Transverse colon (tissue), 4 donors: ENCODE results near the gene WDR75. TPM values are rescaled to one million over a fixed set of nuclear protein-coding genes. Genes with fewer than 3 reads are reported as not detected.

Source experiments
- DNase-seq: peaks from one replicate; pipeline ENCODE4 v3.0.0-alpha.2; 2019
- H3K27ac ChIP-seq, 4 donors: fragments of 200-600 bp; sonication (generic); 2 replicates each; pipeline ENCODE4 v1.5.1; 2016 to 2018; ENCODE audit warnings: inconsistent platforms in 4 of 4
- H3K27me3 ChIP-seq: fragments of 200-600 bp; sonication (generic); 2 replicates; pipeline ENCODE4 v1.5.1; 2017; ENCODE audit warnings: inconsistent platforms
- H3K36me3 ChIP-seq, 4 donors: fragments of 200-600 bp; sonication (generic); 2 replicates each; pipeline ENCODE4 v1.5.1; 2017 to 2019; ENCODE audit warnings: inconsistent platforms in 4 of 4
- H3K4me1 ChIP-seq, 4 donors: fragments of 200-600 bp; sonication (generic); 2 replicates each; pipeline ENCODE4 v1.5.1; 2017 to 2020; ENCODE audit warnings: inconsistent platforms in 4 of 4
- H3K4me3 ChIP-seq, 4 donors: fragments of 200-600 bp; sonication (generic); 1 replicate in 1 of 4; 2 replicates in 3 of 4; pipeline versions ENCODE4 v1.5.1 to v1.6.1; 2017 to 2019; ENCODE audit warnings: inconsistent platforms in 4 of 4
- H3K9me3 ChIP-seq, 2 donors: fragments of 200-600 bp; sonication (generic); 2 replicates each; pipeline ENCODE4 v1.5.1; 2017 to 2019; ENCODE audit warnings: inconsistent platforms in 2 of 2
- EP300 ChIP-seq: sonication (generic); formaldehyde crosslinking; IDR thresholded peaks from one replicate; pipeline ENCODE4 v1.6.1; 2017; ENCODE audit warnings: antibody characterized with exemption, low read depth
- POLR2A ChIP-seq: fragments of 450-650 bp; IDR thresholded peaks from one replicate; pipeline ENCODE4 v1.6.1; 2016; ENCODE audit warnings: antibody characterized with exemption, mild to moderate bottlenecking, moderate library complexity
- POLR2AphosphoS5 ChIP-seq, 3 donors: sonication (generic); formaldehyde crosslinking; IDR thresholded peaks; one replicate each; pipeline ENCODE4 v1.6.1; 2016; ENCODE audit warnings: antibody characterized with exemption in 3 of 3
- WGBS, 2 donors: methylation state at CpG; one replicate each; pipeline ENCODE4 v1.1.5; 2018; ENCODE audit warnings: low coverage in 1 of 2; 5-methylcytosine and 5-hydroxymethylcytosine counted together
- in situ Hi-C, 4 donors: fragments of 200-750 bp; cut with MboI; loops; one replicate each; pipeline versions ENCODE4 v1.15.0 to v1.15.1; 2017; ENCODE audit warnings: low sequenced_read_pairs in 3 of 4, low pct_ligation_motif_present in 1 of 4, low pct_unique_long_range_greater_than_20kb in 1 of 4
- intact Hi-C: fragments of 100-400 bp; cut with DNase I; formaldehyde crosslinking; loops from one replicate; pipeline ENCODE4 v1.15.1; 2023; ENCODE audit warnings: low total_unique reads
- total RNA-seq, 4 donors: library from RNA; depleted of rRNA; stranded (reverse); fragments of >200 nt; gene quantifications; one replicate each; pipeline ENCODE4 v1.1.0, GENCODE V29; 2016
- TF ChIP-seq, protein P1 (sequence below), 5 experiments: fragments of 200-600 bp in 3 of 5; fragments of 450-650 bp in 2 of 5; sonication (generic) in 3 of 5; IDR thresholded peaks; 1 replicate in 2 of 5; 2 replicates in 3 of 5; pipeline ENCODE4 v1.5.1; 2016 to 2017; ENCODE audit warnings: antibody characterized with exemption in 5 of 5, inconsistent platforms in 3 of 5, mild to moderate bottlenecking in 2 of 5, moderate library complexity in 1 of 5

WDR75 gene
- total RNA-seq, 4 donors from 2014 or later = 11.1 to 38.1 (median 25.2) TPM

DNA sequence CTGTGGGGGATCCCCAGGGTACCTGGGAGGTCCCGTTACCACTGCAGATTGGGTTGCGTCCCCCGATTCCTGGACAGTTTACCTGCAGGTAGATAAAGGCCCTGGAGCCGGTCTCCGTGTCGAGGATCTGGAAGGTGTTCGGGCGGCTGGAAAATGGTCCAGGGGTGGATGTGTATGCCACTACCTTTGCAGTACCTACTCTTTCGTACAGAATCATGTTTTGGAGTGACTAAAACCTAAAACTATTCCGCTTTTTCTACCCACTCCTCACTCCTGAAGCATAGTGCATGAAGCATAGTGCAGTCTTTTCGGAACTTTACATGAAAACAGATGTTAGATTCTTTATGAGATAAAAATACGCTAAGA, 418 bp downstream of the WDR75 start:
- intact Hi-C loops = no loop called here
- WGBS, 2 donors = 0 to 1% methylated on average over 2 to 12 of the region's 12 CpGs
- Histone ChIP-seq H3K9me3 (no peaks in the 10 kb centered on the region), H3K36me3 (no peaks in the 10 kb centered on the region), H3K4me3 (peak overlapping the region; percentile 61 to 89 (median 74)), H3K4me1 (peaks cover 9 to 33% (median 23%) of the 10 kb centered on the region in 4 donors), H3K27ac (peak overlapping the region; percentile 90 to 98 (median 94)), H3K27me3 (no peaks in the 10 kb centered on the region)
- DNase-seq = no peak
- TF ChIP-seq EP300 (no peak), POLR2A (no peak)
- in situ Hi-C loops = no loop called here

DNA sequence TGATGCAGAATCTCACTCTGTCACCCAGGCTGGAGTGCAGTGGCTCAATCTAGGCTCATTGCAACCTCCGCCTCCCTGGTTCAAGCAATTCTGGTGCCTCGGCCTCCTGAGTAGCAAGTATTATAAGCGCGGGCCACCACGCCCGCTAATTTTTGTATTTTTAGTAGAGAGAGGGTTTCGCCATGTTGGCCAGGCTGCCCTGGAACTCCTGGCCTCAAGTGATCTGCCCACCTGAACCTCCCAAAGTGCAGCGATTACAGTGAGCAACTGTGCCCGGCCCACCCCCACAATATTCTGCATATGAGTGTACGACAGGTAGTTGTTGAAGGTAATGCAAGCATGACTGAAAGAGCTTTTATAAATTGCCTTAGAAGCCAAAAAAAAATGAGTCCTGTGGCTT, 1.2 kb downstream of the WDR75 start:
- H3K27me3 ChIP-seq = no peaks in the 10 kb centered on the region
- no peaks in the 10 kb centered on the region for H3K9me3 ChIP-seq
- H3K27ac ChIP-seq = no peak overlapping the region
- 87 to 100% methylated on average over 4 to 10 of the region's 10 CpGs for WGBS, 2 donors
- in situ Hi-C loops (no loop called here), intact Hi-C loops (no loop called here)
- no peak overlapping the region for H3K4me3 ChIP-seq
- TF ChIP-seq EP300 (no peak), POLR2A (no peak), POLR2AphosphoS5 (IDR thresholded peaks at IDR 0.05) (no peak)
- TF ChIP-seq, protein P1, sequence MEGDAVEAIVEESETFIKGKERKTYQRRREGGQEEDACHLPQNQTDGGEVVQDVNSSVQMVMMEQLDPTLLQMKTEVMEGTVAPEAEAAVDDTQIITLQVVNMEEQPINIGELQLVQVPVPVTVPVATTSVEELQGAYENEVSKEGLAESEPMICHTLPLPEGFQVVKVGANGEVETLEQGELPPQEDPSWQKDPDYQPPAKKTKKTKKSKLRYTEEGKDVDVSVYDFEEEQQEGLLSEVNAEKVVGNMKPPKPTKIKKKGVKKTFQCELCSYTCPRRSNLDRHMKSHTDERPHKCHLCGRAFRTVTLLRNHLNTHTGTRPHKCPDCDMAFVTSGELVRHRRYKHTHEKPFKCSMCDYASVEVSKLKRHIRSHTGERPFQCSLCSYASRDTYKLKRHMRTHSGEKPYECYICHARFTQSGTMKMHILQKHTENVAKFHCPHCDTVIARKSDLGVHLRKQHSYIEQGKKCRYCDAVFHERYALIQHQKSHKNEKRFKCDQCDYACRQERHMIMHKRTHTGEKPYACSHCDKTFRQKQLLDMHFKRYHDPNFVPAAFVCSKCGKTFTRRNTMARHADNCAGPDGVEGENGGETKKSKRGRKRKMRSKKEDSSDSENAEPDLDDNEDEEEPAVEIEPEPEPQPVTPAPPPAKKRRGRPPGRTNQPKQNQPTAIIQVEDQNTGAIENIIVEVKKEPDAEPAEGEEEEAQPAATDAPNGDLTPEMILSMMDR (IDR thresholded peaks at IDR 0.05) = no peak
- no peak for DNase-seq
- H3K36me3 ChIP-seq = no peaks in the 10 kb centered on the region
- H3K4me1 ChIP-seq = peaks cover 9 to 33% (median 23%) of the 10 kb centered on the region in 4 donors

DNA sequence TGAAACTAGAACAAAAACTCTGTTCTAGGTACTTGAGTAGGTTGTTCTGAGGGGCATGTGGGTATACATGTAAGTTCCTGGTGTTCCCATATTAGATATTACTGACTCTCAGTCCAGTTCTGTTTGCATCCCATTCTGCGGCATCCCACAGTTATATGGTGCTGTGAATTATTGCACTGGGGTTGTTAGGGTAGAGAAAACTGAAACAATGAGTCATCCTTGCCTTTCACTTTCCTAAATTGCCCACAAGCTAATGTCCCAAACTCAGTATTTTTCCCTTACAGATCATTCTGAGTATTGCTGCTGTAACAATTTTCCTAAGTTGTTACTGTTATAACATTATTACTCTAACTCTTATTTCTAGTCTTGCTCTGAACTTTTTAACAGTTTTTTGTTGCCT, 3.0 kb downstream of the WDR75 start:
- Histone ChIP-seq H3K4me3 (no peak overlapping the region), H3K27ac (no peak overlapping the region), H3K27me3 (no peaks in the 10 kb centered on the region), H3K9me3 (no peaks in the 10 kb centered on the region), H3K4me1 (peaks cover 9 to 33% (median 23%) of the 10 kb centered on the region in 4 donors), H3K36me3 (peaks cover 0 to 13% (median 0%) of the 10 kb centered on the region in 4 donors)
- in situ Hi-C loops = no loop called here
- 0 to 47% methylated on average over 1 of the region's 1 CpG for WGBS, 2 donors
- no peak for DNase-seq
- no peak for TF ChIP-seq EP300
- TF ChIP-seq POLR2A = no peak
- TF ChIP-seq POLR2AphosphoS5 (IDR thresholded peaks at IDR 0.05) = no peak
- TF ChIP-seq, protein P1 (IDR thresholded peaks at IDR 0.05) = no peak
- intact Hi-C loops = no loop called here

DNA sequence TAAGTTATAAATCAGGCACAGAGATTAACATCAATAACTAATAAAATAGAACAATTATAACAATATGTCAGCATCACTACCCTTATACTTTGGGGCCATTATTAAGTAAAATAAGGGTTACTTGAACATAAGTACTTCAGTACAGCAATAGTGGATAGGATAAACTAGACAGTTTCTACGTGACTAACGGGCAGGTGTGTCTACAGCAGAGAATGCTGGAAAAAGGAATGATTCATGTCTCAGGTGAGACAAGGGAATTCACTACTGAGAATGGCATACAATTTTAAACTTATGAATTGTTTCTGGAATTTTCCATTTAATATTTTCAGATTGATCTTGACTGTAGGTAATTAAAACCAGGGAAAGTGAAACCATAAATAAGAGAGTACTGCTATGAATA, 5.5 kb downstream of the WDR75 start:
- intact Hi-C loops = no loop called here
- in situ Hi-C loops = no loop called here
- no peak for DNase-seq
- Histone ChIP-seq H3K9me3 (no peaks in the 10 kb centered on the region), H3K4me3 (no peak overlapping the region), H3K4me1 (peaks cover 9 to 27% (median 18%) of the 10 kb centered on the region in 4 donors), H3K27ac (no peak overlapping the region), H3K36me3 (peaks cover 0 to 32% (median 8%) of the 10 kb centered on the region in 4 donors), H3K27me3 (no peaks in the 10 kb centered on the region)
- WGBS, 2 donors = 91 to 94% methylated on average over 2 of the region's 2 CpGs
- no peak for TF ChIP-seq EP300
- TF ChIP-seq, protein P1 (IDR thresholded peaks at IDR 0.05) = no peak
- no peak for TF ChIP-seq POLR2A
- TF ChIP-seq POLR2AphosphoS5 (IDR thresholded peaks at IDR 0.05) = no peak

DNA sequence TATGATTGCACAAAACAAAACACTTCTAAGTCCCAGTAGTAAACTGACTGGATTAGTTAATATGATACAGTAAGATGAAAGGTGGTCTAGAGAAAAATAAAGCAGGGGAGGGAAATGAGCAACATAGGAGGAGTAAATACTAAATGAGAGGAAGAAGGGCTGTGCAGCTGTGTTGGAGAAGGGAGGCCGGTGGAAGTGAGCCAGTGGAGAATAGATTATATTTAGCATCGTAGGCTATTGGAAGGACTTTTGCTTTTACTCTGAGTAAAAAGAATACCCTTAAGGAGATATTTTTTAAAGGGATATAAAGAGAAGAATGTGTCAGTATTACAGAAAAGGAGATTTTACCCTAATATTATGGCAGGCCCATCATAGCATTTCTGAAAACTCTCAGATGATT, 12.7 kb downstream of the WDR75 start:
- in situ Hi-C loops = loop anchor here in 1 of 4 donors (25.0 kb wide), 1 partner anchor 183 kb away; no protein-coding TSS in a partner anchor
- Histone ChIP-seq H3K4me1 (no peaks in the 10 kb centered on the region), H3K27me3 (no peaks in the 10 kb centered on the region), H3K27ac (peak overlapping the region in 1 of 4 donors; percentile 5), H3K4me3 (no peak overlapping the region), H3K36me3 (peaks cover 0 to 66% (median 30%) of the 10 kb centered on the region in 4 donors), H3K9me3 (no peaks in the 10 kb centered on the region)
- TF ChIP-seq POLR2A (no peak), POLR2AphosphoS5 (IDR thresholded peaks at IDR 0.05) (no peak), EP300 (no peak)
- TF ChIP-seq, protein P1 (IDR thresholded peaks at IDR 0.05) = no peak
- intact Hi-C loops = no loop called here
- WGBS, 2 donors = 50 to 69% methylated on average over 2 of the region's 2 CpGs
- DNase-seq = no peak
